NCI-H446 treated with DMSO at 0.1 percent for 48 hours (cell line): Measurements from ENCODE around the gene IRX3.

ENCODE experiments used
- DNase-seq: peaks from one replicate; lab custom pipeline; 2025; lab: John Stamatoyannopoulos, UW

IRX3 gene

DNA sequence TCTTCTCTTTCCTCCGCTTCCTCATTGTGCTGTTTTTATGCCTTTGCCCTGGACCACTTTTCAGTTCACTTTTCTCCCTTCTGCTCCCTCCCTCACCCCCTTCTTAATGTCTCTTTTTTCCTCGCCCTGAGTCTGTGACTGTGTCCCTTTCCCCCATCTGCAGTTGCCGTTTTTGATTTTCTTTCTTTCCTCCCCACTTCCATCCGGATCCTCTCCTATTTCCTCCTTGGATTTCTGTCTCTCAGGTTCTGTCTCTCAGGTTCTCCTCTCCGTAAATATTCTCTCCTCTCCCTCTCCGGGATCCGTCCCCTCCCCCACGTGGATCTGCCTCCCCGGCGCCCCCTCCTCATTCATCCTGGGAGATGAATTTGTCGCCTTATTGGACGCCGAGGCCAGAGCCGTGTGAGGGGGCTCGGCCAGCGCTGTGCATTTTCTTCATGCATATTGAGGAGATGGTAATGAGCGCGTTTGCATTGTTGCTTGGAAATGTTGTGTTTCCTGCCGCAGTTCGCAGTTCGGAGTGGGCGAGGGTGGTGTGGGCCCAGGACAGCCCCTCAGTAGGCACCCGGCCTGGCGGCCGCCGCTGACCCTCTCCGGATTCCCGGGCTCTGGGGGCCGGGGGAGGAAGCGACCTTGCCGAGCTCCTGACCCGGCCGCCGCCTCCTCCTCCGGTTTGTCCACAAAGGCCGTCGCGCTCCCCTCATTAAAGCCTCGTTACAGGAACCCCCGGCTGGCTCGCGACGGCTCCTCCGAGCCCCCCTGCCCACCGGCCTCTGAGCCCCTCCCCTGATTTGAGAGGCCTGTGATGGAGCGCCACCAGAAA, 4.5 kb upstream of the IRX3 start:
- DNase-seq: no peak

DNA sequence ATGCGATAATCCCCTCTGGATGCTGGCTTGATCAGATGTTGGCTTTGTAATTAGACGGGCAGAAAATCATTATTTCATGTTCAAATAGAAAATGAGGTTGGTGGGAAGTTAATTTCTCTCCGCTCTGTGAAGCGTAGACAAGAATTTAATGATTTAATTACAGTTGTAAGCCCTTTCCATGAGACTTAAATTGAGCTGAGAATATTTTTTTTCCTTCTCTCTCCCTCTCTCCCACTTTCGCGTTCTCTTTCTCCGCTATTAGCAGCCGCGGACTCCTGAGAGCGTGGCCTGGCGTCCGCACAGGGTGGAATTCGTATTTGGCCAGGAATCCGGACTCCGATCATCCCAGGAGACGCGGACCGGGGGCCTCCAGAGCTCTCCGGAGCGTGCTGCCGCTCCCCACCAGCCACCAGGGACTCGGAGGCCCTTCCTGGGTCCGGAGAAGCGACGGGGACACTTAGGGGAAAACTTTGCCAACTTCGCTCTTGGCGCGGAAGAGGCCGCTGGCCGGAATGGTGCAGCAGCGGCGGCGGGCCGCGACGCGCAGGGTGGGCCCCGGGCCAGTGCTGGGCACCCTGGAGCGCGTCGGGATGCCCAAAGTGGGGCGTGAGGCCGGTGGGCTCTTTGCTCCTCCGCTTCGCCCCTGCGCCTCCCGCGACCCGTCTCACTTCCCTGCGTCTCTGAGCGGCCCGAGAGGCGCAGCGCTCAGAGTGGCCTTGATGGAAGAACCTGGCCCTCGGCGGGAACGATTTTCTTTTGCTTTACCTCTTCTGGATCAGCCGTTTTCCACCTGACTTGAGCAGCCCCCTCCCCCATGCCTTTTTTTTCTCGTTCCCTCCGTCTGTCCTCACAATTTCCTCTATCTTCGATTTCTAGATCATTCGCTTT, 3.6 kb upstream of the IRX3 start:
- no peak for DNase-seq

DNA sequence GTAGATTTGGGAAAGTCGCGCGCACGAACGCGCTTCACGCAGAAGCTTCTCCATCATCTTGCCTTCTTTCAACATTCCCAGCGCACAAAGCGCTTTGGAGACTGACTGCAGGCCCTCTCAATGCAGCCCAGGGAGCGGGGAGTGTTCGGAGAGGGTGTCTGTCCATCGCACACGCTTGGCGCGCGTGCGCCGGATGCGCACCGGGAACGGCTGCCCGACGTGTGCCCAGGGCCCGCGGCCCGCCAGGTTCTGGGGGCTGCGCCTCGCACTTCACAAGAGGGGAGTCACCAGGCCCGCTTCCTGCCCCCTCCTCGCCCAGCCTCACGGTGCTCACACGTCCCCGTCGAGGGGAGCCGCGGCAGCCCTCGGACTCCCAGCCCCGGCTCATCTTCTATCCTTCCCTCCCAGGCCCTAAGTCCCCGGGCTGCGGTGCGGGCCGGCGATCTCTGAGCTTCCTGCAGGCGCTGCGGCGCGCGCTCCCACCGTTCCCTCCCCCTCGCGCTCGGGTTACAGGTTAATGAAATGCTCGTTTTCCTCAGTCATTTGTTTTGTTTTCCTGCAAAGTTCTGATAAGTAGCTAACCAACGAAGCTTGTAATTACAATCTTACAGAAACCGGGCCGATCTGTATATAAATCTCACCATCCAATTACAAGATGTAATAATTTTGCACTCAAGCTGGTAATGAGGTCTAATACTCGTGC, 2.8 kb upstream of the IRX3 start:
- DNase-seq: no peak

DNA sequence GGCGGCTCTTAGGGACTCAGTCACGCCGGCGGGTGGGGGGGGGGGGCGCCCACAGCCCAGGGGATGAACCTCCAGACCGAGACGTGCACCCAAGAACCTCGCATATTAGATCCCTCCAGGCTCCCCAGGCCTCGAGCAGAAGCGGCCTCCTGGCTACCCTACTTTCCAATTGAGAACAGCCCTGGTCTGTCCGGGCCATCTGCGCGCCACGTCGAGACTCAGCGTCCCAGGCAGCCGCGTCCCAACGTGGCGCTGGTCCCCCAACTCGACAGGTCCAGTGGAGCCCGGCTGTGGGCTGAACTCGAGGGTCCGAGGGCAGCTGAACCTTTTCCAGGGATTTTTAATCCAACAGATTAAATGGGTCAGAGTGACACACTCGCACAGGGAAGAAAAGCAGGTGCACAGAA, 2.3 kb upstream of the IRX3 start:
- DNase-seq: no peak

GRCh38 chr16:54288030-54288834, 1.6 kb upstream of the IRX3 start:
- DNase-seq: no peak

DNA sequence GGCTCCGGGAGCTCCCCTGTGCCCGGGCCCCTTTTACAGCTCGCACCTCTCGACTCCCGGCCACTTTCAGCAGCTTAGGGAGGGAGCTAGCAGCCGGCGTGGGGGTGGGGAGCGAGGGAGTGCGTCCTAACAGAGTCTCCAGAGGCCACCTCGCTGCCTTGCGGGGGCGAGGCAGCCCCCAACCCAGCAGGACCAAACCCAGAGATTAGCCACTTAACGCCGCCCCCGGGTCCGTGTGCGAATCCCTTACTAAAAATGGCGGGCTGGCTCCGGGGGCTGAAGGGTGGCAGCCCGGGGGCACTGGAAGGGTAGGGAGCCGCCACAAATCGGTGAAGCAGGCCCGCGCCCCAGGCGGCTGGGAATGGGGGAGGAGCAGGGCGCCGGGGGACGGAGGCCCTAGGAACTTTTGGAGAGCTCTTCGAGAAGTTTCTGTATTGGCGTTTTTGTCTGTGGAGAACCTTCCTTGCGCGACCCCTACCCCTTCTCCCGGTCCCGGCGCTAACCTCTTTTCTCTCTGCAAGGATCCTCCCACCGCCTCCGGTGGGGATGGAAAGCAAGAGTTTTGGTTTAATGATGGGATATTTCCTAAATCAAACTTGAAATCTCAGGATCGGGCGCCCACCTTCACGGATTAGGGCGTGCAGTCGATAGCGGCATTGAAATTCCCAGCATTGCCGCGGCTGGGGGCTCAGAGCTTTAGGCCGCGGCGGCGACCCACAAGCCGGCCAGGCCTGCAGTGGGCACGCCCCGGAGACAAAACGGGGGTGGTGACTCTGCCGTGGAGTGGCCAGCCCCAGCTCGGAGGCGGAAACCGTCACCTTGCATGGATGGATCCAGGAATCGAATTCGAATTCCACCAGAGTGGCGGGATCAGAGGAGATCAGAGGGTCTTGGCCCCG, 793 bp upstream of the IRX3 start:
- no peak for DNase-seq

DNA sequence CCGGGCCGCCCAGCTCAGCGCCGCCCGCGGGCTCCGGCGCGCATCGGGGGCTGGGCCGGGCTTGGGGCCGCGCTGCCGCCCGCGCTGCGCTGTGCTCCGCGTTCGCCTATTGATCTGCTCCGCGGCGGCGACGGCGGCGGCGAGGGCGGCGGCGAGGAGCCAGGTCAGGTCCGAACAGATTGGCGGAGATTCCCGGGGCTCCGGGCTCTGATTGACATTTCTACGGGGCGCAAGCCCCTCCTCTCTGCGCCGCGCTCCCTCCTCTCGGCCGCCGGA, 559 bp downstream of the IRX3 start:
- no peak for DNase-seq

GRCh38 chr16:54285414-54286089, 1.0 kb downstream of the IRX3 start:
- DNase-seq: no peak

GRCh38 chr16:54284931-54285413, 1.6 kb downstream of the IRX3 start:
- DNase-seq: no peak

DNA sequence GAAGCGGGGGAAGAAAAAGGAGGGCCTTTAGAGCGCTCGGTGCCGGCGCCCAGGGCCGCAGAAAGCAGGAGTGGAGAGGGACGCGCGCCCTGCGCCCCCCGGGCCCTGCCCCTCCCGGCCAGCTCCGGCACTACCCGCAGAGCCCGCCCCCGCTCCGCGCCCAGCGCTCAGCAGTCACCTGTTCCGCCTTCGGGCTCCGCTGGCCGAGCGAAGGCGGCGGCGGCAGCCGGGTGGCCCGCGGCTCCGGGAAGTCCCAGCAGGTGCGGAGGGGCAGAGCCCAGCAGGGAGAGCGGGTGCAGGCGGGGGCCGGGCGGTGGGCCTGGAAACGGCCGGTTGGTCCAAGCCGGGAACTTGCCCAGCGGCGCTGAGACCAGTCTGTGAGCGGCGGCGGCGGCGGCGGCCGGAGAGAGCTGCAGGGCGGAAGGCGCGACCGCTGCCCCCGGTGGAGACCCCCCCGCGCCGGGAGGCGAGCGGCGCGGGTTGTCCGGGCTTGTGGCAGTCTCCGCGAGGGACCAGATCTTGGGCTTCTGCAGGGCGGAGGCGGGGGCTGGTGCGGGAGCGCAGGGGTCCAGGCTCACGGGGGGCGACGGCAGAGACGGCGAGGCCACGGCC, 2.2 kb downstream of the IRX3 start:
- no peak for DNase-seq

- no peak for DNase-seq
These were observed 2.8 kb downstream of the IRX3 start for GRCh38 chr16:54283725-54284318.

- no peak for DNase-seq
These were observed 3.5 kb downstream of the IRX3 start for GRCh38 chr16:54282928-54283724.

DNA sequence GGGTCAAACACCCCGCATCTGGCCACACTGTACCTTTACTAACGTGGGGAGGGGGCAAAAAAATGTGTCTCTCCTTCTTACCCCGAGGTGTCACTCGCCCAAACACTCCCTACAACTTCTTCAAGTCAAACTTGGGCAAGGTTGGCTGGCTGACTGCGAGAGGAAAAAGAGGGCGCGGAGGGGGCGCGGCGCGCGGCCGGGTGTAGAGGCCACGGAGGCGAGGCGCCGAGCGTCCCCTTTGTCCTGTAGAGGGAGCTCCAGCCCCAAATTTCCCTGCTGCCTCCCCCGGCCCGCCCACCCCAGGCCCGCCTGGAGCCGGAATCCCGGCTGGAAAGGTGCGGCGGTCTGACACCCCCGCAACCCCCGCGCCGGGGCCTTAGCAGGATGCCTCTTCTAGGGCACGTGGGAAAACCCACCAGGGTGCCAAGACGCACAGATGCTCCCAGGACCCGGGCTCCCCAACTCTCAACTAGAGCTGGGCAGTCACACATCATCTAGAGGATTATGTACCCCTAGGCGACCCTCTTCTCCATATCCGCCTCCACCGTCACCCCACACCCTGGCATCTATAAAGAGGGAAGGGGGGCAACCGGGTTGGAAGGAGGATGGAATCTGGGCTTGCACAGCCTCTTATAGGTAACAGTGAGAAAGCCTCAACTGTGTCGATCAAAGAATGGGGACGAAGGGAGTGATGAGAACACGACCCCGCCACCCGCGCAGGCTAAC, 4.2 kb downstream of the IRX3 start:
- no peak for DNase-seq

DNA sequence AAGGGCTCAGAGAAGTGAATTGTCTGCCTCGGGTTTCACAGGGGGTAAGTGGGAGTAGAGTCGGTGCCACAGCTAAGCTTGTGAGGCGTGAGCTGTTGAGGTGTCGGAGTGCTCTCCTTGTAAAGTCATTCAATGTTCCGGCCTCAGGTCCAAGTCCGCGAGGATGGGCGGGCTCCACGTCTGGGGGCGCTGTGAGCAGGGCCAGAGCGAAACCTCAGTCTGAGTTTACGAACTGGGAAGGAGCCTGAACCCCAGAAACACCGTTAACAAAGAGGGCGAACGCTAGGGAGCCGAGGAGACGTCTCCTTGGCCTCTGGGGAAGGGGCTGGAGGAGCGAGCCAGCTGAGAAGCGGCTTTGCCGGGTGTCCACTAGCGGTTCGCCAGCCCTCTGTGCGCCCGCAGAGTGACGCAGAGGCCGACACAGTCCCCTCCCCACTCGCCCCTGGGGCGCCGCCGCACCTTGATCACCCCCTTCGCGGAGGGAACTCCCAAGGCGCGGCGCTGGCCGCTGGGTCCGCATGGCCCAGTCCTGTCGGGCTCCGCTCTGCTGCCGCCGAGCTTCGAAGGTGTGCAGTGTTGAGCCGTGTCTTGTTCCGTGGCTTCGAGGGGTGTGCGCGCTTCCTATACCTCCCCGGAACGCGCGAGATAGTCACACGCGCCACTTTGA, 4.9 kb downstream of the IRX3 start:
- DNase-seq: no peak

GRCh38 chr16:54280751-54281150, 5.8 kb downstream of the IRX3 start:
- DNase-seq: no peak

- no peak for DNase-seq
These were observed 8.5 kb downstream of the IRX3 start for GRCh38 chr16:54277845-54278703.
